GM21529 (cell line): Measurements from ENCODE around the gene HYI.
"Not testable (repeated sequence)": the region's sequence is repeated elsewhere in the genome, so short reads cannot be mapped to it uniquely, and the experiment has no call there.

Experiments used
- ATAC-seq: cut with Tn5 transposase; IDR thresholded peaks from one replicate; pipeline ENCODE4 v1.9.1; 2021; ENCODE audit not compliant: unreplicated experiment

The HYI gene, protein sequence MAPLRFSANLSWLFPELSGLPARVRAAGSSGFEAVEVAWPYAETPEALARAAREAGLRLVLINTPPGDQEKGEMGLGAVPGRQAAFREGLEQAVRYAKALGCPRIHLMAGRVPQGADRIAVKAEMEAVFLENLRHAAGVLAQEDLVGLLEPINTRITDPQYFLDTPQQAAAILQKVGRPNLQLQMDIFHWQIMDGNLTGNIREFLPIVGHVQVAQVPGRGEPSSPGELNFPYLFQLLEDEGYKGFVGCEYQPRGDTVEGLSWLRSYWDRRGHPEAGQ

DNA sequence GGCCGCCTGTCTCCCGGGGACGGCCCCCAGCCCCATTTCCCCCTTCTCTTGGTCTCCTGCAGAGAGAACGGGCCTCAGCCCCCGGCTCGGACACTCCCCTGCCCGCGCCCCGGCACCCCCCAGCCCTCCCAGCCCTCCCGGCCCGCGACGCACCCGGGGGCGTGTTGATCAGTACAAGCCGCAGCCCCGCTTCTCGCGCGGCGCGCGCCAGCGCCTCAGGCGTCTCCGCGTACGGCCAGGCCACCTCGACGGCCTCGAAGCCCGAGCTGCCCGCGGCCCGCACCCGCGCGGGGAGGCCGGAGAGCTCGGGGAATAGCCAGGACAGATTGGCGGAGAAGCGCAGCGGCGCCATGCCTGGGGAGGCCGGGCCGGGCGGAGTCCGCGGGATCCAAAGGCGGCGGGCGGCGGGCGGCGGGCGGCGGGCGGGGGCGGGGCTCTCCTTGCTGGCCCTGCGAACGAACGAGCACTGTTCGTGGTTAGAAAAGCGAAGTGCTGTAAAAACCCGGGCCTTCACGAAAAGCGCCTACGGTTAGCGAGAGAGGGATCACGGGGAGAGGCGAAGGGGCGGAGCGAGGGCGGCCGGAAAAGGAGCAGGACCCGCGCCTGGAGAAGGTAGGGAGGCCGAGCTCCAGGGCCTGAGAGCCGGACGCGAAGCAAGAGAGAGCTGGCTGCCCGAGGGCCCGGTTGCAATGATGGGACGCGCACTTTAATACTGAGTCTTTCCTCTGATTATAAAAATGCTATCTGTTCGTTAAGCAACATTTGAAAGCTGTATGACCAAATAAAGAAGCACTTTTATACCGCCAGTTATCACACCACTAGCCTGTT is at the start of gene HYI:
HYI (minus strand) TSS at position 490 of the 828 bp plus-strand sequence; CDS start at position 352, 138 bp downstream.
- ATAC-seq = peak; percentile 38

DNA sequence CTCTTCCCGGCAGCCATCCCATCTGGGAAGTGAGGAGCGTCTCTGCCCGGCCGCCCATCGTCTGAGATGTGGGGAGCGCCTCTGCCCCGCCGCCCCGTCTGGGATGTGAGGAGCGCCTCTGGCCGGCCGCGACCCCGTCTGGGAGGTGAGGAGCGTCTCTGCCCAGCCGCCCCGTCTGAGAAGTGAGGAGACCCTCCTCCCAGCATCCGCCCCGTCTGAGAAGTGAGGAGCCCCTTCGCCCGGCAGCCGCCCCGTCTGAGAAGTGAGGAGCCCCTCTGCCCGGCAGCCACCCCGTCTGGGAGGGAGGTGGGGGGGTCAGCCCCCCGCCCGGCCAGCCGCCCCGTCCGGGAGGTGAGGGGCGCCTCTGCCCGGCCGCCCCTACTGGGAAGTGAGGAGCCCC is 48.1 kb upstream of the HYI start:
- not testable (repeated sequence) for ATAC-seq

DNA sequence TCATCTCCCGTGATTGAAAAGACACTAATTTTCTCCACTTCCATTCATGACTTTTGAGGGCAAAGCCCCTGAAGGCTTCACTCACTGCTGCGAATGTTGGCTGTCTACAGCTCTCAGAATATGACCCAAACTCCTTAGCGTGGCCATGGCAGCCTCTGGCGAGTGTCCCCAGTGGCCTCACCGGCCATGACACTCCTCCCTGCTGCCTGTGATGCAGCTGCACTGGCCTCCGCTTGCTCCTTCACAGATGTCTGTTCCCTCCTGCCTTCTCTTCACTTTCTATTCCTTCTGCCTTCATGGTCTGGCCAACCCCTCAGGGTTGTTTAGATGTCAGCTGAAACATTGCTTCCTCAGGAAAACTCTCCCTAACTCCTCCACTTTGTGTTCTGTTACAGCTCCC is 46.2 kb upstream of the HYI start:
- no peak for ATAC-seq

DNA sequence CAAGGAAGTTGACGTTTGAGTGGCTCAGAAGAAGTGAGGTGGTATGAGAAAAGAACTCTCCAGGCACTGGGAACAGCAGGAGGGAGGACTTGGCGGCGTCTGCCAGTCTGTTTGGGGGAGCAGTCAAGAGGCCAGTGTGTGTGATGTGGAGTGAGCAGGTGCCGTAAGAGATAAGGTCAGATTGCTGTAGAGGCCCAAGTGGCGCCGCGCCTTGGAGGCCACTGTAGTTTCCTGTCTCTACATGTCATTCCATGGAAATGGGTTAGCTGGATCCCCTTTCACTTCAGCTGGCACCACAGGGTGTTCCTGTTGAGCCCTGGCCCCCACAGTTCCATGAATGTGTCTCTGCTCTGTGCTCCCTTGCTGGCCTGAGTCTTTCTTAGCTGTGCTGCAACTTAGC is 41.5 kb upstream of the HYI start:
- no peak for ATAC-seq

DNA sequence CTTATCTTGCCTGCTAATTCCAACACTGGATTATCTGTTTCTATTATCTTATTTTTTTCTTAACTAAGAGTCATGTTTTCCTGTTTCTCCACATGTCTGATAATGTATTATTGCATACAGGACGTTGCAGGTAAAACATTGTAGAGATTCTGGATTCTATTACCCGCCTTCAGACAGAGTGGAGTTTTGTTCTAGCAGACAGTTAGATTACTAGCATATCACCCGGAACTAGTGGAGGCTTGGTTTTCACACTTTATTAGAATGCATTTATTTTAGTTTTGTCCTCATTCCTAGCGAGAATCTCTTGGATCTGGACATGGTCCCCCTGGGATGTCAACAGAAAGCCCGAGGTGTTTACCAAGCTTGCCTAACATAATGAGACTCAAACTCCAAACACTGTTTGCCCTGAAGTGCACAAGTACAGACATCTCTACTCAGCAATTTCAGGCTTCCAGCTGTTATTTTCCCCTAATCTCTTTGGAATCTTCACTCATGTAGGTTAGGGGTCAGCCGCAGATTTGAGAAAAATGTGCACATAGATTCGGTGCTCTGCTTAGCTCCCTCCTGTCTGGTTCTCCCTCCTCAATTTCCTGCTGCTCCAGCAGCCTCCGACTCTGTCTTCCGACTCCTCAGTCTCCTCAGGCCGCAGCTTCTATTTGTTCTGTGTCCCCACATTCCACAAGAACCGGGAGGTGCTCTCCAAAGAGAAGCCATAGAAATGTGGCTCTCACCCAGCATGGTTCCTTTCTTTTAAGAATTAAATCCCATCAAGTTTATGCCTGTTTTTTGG is 40.1 kb upstream of the HYI start:
- no peak for ATAC-seq

DNA sequence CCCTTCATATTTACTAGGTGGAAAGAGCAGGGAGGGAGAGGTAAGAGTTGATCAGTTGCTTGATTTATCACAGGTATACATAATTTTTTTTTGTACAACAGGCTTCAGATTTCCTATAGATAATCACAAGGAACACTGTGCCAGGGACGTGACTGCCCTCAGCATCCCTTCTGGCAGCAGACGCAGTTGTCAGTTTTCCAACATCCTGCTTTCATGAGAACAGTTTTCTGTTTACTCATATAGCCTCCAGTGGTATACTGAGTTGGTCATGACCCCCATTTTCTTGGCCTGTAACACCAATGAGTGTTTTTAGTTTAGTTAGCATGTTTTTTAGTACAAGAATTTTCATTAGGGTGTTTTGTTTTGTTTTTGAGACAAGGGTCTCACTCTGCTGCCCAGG is 39.1 kb upstream of the HYI start:
- no peak for ATAC-seq

DNA sequence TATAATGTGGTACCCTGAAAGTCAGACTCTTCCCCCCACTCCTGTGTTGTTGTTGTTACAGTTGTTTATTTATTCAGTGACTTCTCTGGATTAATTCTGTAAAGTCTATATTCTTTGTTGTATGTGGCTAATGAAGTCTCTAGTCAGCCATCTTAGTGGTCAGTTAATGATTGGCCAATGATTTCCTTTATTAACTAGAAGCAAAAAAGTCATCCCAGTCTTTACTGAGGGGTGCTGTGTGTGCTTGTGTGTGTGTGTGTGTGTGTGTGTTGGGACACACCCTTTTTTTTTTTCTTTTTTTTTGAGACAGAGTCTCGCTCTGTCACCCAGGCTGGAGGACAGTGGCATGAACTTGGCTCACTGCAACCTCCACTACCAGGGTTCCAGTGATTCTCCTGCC is 37.3 kb upstream of the HYI start:
- ATAC-seq = no peak

DNA sequence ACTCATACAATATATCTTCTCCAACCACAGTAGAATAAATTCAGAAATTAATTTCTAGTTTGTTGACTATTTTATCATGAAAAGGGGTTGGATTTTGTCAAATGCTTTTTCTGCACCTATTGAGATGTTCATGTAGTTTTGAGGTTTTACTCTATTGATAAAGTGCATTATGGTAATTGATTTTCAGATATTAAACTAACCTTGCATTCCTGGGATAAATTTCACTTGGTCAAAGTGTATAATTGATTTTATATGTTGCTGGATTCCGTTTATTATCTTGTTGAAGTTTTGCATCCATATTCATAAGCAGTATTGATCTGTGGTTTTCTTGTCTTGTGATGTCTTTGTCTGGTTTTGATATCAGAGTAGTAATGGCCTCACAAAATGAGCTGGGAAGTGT is 34.4 kb upstream of the HYI start:
- no peak for ATAC-seq

DNA sequence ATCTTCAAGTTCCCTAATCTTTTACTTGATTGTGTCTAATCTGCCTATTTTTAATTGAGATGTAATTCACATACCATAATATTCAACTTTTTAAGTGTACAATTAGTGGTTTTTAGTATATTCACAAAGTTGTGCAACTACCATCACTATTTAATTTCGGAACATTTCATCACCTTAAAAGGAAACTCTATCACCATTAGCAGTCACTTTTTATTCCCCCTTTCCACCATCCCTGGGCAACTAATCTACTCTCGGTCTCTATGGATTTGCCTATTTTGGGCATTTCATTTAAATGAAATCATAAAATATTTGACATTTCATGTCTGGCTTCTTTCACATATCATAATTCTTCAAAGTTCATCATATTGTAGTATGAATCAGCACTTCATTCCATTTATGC is 30.6 kb upstream of the HYI start:
- ATAC-seq = no peak

DNA sequence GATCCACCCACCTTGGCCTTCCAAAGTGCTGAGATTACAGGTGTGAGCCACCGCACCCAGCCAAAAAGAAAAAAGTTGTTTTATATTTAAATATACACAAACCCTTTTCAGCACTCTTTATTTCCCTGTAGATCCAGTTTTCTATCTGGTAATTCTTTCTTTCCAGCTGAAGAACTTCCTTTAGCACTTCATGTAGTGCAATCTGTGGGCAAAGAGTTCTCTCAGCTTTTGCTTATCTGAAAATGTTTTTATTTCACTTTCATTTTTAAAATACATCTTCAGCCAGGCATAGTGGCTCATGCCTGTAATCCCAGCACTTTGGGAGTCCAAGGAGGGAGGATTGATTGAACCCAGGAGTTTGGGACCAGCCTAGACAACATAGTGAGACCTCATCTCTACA is 28.5 kb upstream of the HYI start:
- ATAC-seq = no peak

DNA sequence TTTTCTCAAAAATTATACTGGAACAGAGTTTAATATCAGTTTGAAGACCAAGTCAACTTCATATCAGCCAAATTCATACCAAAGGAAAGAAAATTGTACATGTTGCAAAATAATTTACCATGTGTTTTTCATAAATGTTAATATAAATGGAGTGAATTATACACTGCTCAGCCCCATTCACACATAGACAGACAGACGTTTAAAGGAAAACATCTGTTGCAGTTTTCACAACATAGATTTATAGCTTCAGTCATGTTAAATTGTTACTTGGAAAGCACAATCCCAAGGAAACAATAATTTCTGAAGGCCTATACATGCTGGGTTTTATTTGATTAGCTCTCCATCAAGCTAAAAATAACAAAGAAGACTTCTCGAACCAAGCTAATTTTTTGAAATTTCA is 27.8 kb upstream of the HYI start:
- ATAC-seq = no peak

DNA sequence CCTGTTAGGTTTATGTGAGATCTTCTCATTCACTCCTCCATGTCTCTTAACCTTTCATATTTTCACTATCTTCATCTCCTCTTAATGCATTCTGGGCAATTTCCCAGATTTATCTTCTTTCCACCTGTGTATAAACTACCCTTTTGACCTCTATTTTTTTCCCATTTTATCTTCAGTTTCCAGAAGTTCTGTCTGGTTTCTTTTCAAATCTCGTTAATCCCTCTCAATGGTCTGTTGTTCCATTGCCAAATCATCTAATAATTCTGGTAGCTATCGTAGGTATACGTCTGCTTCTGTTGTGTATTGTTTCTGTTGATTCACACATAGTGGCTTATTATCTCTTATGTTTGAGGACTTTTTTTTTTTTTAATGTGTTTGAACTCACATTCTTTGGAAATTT is 25.7 kb upstream of the HYI start:
- ATAC-seq = no peak

DNA sequence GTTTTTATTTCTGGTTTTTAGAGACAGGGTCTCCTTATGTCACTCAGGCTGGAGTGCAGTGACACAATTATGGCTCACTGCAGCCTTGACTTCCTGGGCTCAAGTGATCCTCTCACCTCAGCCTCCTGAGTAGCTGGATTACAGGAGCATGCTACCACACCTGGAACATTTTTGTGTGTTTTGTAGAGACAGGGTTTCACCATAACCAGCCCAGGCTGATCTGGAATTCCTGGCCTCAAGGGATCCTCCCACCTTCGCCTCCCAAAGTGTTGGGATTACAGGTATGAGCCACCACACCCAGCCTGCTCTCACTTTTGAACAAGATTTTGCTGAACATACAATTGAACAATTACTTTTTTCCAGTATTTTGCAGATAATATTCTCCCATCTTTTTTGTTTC is 24.0 kb upstream of the HYI start:
- no peak for ATAC-seq

DNA sequence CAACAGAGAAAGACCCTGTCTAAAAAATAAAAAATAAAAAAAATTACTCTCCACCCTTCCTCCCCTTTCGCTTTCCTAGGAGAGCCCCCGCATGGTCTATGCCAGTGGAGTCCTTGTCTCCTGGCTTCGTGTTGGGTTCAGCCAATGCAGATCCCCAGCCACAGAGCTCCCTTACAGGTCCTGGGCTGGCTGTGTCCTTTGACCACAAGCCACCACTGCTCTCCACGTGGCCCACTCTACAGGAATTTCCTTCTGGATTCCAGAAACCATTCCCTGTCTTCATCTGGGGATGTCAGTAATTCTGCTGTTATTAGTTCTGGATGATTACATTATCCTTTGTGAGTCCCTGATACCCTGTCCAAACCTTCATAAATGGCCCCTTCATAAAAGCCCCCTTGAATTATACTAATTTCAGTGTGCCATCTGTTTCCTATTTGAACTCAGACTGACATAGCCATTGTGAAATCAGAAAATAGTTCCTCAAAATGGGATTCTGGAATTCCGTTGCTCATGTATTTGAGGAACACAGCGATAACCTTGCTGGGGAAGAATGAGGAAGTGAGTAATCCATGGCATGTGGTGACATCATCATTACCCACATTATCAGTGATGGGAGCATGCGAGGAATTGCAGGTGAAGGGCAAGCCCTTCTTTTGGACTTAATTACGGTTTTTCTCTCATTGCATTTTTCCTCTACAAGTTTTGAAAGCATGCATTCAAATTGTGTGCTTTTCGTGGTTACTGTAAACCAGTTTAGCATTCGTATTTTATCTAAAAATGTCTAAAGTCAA is 22.1 kb upstream of the HYI start:
- not testable (repeated sequence) for ATAC-seq

DNA sequence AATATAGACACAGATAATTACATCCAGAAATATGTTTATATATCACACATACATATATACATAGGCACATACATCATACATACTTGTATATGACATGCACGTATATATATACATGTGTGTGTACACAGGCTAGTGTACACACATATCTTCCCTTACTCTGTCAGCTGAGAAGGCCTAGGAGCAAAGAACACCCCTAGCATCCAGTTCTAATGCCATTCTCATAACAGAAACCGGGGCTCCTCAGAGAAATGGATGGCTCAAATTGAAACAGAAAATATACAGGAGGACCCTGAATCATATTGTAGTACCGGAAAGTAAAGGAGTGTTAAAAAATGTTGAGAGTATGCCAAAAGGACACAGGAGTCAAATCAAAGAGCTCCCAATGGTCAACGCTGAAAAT is 19.7 kb upstream of the HYI start:
- no peak for ATAC-seq

DNA sequence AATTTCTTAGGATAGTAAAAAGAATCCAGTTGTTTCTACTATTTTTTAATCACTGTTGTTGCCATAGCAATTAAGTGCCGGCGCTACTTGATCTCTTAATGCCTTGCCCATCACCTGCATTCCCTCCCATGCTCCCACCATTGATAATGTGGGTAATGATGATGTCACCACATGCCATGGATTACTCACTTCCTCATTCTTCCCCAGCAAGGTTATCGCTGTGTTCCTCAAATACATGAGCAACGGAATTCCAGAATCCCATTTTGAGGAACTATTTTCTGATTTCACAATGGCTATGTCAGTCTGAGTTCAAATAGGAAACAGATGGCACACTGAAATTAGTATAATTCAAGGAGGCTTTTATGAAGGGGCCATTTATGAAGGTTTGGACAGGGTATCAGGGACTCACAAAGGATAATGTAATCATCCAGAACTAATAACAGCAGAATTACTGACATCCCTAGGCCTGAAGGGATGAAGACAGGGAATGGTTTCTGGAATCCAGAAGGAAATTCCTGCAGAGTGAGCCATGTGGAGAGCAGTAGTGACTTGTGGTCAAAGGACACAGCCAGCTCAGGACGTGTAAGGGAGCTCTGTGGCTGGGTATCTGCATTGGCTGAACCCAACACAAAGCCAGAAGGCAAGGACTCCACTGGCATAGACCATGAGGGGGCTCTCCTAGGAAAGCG is 18.9 kb upstream of the HYI start:
- ATAC-seq = not testable (repeated sequence)

DNA sequence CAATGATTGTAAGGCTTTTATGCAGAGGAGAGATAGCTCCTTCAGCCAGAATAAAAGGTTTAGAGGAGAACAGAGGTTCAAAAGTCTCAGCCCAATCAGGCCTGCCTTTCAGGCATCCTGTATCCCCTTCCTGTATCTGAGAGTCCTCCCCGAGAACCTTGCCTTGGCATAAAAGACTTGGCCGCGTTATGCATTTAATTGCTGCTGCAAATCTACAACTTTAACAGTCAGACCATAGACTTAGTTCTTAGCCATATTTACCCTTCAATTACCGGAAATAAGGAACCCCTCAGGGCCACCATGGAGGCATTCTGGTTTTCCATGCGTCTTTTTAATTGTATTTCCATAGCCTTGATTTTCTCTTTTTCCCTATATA is 18.3 kb upstream of the HYI start:
- no peak for ATAC-seq

DNA sequence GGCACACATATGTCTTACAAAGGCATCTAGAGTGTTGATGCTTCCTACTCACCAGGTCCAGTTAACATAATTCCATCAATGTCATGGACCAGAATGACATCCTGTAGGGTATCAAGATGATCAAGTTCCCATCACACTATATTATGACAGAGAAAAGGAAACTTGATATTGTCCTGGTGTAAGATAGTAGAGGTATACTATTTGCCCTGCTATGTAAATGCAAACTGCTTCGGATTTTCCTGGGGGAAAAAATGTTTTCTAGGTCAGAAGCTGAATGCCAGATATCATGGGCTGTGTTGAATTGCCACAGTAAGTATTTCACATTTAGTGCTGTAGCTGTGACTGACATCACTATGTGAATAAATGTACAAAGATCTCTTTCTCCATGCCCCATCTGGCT is 16.2 kb upstream of the HYI start:
- no peak for ATAC-seq

DNA sequence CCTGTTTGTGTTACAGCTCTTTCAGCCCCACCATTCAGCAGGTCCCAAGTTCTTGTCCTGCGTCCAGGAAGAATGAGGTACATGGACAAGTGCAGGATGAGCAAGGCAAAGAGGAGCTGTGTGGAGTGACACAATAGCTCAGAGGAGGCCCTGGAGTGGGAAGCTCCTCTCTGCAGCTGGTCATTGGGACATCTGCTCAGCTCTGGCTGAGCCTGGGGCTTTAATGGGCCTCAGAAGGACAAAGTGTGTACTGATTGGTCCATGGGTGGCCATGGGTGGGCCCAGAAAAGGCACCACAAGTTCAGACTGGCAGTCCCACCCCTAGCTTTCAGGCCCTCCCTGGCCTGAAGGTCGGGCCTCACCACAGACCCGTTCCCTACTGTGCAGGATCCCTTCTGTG is 14.7 kb upstream of the HYI start:
- ATAC-seq = no peak

DNA sequence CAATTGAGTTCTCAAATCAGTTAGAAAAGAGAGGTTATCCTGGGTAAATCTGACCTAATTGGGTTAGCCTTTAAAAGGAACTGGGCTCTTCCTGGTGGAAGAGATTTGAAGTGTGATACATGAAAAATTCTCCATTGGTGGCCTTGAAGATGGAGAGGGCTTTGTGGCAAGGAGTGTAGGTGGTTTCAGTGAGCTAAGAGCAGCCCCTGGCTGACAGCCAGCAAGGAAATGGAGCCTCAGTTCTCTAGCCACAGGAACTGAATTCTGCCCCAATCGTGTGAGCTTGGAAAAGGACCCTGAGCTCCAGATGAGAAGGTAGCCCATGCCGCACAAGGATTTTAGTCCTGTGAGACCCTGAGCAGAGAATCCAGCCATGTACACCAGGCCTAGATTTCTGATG is 12.7 kb upstream of the HYI start:
- no peak for ATAC-seq
